GM03348 (cell line): ENCODE data around the gene CLIP3.
A peak's percentile ranks its signal among the peaks of the same experiment; 100 is the strongest.
"Not testable (repeated sequence)": the region's sequence is repeated elsewhere in the genome, so short reads cannot be mapped to it uniquely, and the experiment has no call there.

Experiments used
- DNase-seq: peaks from one replicate; pipeline ENCODE4 v3.0.0; 2012; ENCODE audit warnings: low spot score

Gene CLIP3

GRCh38 chr19:36008336-36008978 is 24.2 kb downstream of the CLIP3 start, which contains the start of gene SYNE4:
TSS of gene SYNE4 (minus strand) at chr19:36008813. CDS start at chr19:36008681, 132 bp downstream.
- no peak for DNase-seq

DNA sequence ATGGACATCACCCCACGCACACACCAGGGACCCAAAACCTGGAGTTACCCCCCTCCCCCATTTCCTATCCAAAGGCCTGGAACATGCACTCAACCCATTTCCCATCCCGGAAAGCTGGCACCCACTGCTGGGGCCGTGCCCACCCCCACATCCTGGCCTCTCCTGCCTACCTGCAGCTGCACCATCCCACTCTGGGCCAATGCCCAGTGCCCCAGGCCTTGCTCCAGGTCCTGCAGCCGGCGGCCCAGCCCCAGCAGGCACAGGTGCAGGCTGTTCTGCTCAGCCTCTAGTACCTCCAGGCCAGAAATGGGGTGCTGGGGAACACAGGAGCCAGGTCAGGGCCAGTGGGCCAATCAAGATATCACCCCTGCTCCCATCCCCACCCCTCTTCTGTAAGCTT is 25.7 kb downstream of the CLIP3 start:
- DNase-seq = no peak

DNA sequence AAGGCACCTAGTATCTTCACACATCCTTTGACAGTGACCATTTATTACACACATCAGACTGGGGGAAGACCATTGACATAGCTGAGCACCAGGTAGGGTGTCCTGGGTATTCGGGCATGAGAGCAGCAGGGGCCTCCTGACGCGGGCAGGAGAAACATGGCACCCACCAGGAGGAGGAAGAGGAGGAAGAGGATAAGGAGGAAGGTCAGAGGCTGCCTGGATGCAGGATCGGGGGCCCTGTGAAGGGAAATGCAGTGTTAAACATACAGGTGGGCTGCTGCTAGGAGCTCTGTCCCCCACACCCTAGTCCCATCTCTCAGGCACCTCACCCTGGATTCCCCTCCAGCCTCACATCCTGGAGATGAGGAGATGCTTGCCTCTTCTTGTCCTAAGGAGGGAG is 29.4 kb downstream of the CLIP3 start:
- no peak for DNase-seq

GRCh38 chr19:36001605-36002004 is 31.1 kb downstream of the CLIP3 start:
- DNase-seq = no peak

GRCh38 chr19:35996777-35997176 is 35.9 kb downstream of the CLIP3 start:
- DNase-seq = no peak

DNA sequence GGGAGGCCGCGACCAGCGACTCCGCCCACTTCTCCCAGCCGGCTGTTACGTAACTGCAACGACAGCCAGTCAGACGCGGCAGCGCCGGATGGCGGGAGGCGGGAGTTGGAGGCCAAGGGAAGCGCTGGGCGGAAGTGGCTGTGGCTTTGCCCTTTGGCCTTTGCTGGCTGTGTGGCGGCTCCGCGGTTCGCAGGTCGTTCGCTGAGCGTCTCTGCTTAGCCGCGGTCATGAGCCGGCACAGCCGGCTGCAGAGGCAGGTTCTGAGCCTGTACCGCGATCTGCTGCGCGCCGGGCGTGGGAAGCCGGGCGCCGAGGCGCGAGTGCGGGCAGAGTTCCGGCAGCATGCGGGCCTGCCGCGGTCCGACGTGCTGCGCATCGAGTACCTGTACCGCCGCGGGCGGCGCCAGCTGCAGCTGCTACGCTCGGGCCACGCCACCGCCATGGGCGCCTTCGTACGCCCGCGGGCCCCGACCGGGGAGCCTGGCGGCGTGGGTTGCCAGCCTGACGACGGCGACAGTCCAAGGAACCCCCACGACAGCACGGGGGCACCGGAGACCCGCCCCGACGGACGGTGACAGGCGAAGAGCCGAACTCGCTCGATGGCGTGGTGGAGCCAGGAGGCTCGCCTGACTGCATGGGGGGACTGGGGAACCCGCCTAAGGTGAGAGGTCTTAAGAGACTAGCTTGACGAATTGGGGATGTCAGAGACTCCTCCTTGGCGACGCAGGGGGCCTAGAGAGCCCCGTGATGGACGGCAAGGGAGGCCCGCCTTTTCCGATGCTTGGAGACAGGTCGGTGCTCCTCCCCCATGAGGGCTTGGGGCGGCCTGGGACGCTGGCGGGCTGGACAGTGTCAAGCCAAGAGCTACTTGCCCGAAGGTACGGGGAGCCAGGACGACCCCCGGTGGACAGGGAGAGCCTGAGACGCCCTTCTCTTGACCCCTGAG is 37.4 kb downstream of the CLIP3 start, which contains the start of gene SDHAF1:
SDHAF1 (plus strand) TSS at position 141 of the 946 bp plus-strand sequence; CDS start at position 228, 87 bp downstream.
- DNase-seq = peak; percentile 97

DNA sequence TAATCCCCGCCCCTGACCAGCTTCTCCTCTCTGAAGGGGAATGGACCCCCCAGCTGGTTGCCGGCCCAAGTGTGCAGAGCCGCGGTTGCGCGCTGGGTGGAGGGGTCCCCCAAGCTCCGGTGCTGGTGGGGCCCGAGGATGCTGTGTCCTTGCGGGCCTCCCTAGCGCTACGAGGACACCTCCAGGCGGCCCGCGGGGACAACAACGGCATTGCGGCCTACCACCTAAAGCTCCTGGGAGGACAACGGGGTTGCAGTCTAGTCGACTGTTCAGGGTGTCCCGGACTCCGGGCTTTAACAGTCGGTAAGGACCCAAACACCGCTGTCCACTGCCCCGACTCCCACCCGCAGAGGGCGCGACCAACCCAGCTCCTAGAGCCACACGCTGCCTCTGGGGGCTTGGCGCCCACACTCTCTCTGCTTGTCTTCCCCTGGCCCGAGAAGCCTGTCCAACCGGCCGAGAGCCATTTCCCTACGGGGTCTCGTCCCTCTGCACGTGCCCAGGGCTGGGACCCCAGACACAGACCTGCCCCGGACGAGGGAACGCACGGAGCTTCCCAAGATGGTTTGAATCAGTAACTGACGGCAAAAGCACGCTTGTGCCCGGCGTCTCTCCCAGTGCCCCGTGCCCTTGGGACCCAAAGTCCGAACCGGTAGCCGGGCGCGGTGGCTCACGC is 38.6 kb downstream of the CLIP3 start:
- DNase-seq = peak; percentile 27

DNA sequence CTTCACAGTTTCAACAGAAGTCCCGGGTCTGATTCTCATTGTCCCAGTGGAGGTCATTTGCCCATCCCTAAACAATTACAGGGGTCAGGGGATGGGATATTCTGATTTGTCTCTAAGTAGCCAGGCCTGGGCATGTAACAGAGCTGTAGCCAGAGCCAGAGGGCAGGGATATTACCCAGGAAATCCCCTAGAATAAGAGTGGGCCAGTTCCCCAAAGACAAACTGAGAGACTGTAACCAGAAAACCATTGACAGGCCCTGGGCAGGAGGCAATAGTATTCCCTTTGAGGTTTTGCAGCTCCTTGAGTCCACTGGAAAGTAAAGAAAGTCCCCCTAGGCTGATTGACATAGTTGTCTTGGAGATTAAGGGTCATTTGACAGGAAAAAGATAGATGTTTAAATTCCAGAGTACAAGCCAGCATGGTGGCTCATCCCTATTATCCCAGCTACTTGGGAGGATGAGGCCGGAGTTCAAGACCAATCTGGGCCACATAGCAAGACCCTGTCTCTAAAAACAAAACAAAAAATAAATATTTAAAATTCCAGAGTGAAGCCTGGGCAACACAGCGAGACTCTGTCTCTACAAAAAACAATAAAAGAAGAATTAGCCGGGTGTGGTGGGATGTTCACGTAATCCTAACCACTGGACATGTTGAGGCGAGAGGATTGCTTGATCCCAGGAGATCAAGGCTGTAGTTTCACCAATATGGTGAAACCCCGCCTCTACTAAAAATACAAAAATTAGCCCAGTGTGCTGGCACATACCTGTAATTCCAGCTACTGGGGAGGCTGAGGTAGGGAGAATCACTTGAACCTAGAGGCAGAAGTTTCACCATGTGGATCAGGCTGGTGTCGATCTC is 39.5 kb downstream of the CLIP3 start:
- DNase-seq = no peak

DNA sequence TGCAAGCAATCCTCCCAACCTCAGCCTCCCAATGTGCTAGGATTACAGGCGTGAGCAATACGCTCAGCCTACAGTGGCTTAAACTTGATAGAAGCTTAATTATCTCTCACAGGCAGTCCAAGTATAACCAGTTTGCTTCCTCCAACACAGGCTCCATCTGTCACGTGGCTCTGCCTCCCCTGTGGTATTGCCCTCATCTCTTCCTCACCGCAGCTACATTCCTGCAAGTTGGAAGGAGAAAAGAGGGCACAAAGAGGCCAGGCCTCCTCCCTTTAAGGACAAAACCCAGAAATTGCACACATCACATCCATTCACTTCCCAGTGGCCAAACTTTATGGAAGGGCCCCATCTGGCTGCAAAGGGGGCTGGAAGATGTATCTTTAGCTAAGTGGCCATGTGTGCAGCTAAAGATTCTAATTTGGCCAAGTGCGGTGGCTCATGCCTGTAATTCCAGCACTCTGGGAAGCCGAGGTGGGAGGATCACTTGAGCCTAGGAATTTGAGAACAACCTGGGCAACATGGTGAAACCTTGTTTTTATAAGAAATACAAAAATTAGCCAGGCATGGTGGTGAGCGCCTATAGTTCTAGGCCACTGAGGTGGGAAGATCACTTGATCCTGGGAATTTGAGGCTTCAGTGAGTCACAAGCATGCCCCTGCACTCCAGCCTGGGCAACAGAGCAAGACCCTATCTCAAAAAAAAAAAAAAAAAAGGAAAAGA is 40.8 kb downstream of the CLIP3 start:
- no peak for DNase-seq

DNA sequence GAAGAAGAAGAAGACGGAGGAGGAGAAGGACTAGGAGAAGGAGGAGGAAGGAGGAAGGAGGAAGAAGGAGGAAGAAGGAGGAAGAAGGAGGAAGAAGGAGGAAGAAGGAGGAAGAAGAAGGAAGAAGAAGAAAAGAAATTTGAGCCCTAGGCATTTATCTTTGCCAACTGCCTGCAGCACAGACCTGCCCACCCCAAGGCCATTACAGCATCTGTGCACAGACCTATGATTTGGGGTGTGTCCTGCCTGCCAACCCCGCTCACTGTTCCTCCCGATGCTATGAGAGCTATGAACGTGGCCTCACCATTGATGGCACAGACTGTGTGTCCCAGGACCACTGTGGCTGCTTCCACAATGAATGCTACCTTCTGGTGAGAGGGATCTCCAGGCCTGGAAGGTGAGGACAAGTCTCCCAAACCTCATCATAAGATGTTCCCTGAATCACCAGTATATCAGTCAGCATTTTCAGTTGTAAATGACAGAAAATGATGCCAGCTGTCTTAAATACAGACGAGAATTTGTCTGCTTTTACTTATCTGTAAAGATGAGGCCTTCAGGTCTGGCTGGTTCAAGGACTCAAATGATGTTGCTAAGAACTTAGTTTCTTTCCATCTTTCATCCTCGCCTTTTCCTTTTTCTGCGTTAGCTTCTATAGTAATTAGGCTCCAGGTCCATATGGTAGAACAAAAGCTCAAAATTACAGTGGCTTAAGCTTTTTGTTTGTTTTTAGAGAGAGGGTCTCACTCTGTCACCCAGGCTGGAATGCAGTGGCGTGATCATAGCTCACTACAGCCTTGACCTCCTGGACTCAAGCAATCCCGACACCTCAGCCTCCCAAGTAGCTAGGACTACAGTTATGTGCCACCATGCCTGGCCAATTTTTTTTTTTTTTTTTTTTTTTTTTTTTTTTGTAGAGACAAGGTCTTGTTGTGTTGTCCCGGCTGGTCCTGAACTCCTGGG is 41.6 kb downstream of the CLIP3 start:
- DNase-seq = no peak

- DNase-seq = no peak
Measured at GRCh38 chr19:35990156-35990555, 42.5 kb downstream of the CLIP3 start.

DNA sequence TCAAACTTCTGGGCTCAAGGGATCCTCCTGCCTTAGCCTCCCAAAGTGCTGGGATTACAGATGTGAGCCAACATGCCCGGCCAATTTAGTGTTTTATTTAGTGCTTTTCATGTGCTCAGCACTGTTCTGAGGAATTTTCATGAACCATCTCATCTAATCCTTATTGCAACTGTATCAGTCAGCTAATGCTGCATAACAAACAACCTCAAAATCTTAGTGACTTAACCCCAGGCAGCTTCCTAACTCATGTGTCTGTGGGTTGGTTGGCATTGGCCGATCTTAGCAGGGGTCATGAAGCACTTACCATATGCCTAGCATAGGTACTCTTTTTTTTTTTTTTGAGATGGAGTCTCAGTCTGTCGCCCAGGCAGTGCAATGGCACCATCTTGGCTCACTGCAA is 43.8 kb downstream of the CLIP3 start:
- no peak for DNase-seq

DNA sequence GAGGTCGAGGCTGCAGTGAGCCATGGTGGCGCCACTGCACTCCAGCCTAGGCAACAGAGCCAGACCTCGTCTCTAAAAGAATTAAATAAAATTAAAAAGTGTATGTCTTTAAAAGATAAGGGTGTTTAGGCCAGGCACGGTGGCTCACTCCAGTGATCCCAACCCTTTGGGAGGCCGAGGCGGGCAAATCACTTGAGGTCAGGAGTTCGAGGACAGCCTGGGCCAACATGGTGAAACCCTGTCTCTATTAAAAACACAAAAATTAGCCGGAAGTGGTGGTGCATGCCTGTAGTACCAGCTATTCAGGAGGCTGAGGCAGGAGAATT is 45.1 kb downstream of the CLIP3 start:
- no peak for DNase-seq

DNA sequence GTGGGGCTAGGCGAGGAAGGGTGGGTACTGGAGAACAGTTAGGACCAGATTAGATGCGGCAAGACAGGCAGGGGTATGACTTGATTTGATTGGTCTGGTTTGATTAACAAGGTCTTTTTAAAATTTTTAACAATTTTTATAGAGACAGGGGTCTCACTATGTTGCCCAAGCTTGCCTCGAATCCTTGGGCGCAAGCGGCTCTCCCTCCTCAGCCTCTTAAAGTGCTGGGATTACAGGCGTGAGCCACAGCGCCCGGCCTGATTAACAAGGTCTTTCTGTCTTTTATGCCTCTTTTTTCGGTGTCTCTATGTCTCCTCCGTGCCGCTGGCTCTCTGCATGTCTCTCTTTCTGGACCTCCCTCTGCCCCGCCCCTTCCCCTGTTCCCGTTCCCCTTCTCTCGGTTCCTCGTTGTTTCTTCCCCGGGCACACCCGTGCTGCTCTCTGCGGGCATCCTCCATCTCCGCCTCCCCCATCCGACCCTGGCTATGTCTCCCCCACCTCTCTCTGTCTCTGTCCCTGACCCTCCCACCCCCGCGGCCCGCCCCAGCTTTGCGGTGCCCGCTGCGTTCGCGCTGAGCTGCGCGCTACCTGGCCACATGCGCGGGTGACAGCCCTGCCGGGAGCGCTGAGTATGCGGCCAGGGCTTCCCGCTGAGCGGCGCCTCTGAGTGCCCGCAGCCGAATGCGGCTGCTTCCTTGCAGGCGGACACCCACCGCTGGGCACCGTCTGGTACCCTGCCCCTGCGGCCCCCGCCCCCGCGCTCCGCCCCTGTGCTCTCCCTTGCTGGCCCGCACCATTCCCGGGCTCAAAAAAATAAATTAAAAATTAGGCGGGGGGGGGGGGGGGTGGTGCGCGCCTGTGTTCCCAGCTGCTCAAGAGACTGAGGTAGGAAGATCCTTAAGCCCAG is 45.8 kb downstream of the CLIP3 start:
- DNase-seq = peak; percentile 33

DNA sequence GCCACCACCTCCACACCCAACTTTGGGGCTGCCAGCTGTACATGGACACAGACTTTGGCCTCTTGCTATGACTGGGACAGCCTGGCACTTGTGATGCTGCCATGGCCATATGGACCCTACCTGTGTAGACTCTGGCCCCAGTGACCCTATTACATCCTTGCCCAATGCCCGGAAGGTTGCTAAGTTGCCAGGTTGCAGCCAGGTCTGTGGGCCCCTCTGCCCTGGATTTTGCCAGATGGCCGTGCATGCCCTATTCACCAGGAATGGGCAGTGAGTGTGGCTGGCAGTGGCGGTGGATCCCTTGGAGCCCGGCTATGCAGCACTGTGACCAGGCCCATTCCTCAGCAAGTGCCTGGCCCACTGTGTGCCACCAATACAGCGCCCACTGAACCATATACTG is 46.6 kb downstream of the CLIP3 start:
- no peak for DNase-seq

- DNase-seq = no peak
Measured at GRCh38 chr19:35983177-35983576, 49.5 kb downstream of the CLIP3 start.

GRCh38 chr19:35980997-35981396 is 51.7 kb downstream of the CLIP3 start:
- not testable (repeated sequence) for DNase-seq

DNA sequence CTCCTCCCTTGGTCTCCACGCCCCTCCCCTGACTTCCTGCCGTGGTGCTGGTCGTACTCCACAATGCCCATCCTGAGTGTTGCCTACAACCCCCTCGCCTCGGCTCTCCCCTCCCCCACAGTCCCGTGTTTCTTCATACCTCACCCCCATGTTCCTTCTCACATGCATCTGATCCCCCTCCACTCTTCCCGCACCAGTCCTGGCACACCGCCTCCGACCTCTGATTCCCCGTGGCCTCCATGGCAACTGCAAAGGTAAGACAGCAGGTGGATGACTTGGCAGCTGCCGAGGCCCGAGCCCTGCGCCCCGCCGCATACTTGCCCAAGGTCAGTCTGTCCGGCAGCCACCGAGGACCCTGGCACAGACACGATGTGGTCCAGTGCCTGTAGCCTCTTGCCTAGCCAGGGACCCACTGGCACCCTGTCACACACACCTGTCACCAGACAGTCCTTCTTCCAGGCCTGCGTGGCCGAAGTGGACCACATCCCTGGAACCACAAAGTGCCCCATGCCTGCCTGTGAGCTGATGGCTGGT is 53.8 kb downstream of the CLIP3 start:
- no peak for DNase-seq

GRCh38 chr19:35978271-35978670 is 54.4 kb downstream of the CLIP3 start:
- no peak for DNase-seq
